Measurements from ENCODE around the gene ZSCAN2.

Gene ZSCAN2

DNA sequence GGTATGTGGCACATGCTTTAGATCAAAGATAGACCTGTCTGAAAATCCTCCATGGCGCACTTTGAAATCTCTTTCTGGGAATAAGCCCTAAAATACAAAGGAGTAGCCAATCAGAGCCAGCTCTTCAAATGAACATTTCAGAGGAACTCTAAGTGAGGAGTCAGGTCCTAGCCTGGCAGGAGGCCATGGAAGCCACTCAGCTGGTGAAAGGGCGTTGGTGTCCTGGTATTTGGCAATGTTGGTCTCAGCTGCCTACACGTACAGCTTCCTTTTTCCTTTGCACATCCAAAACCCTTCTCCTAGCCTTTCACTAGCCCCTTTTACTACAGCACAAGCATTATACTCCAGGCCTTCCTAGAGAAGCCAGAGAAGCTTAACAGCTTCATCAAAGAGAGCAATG, 47.7 kb downstream of the ZSCAN2 start:
- no peaks in the 10 kb centered on the region for H3K9me3 ChIP-seq (ENCODE audit: insufficient read depth, low read depth, low read length)
- no peak overlapping the region for H4K91ac ChIP-seq (ENCODE audit: low read depth, low read length)
- peaks cover 2 to 3% of the 10 kb centered on the region in 2 experiments for H3K4me1 ChIP-seq (ENCODE audit: control insufficient read depth in 1 of 2, insufficient read depth in 2 of 2, low read length in 2 of 2)
- H2BK5ac ChIP-seq (ENCODE audit: low read depth, low read length, poor library complexity), result no peak overlapping the region
- no peak overlapping the region for H2AFZ ChIP-seq (ENCODE audit: insufficient read depth, low read length, poor library complexity)
- H3K27ac ChIP-seq (ENCODE audit: low read depth, low read length), result no peak overlapping the region
- DNase-seq, result no peak
- peaks cover under 1% of the 10 kb centered on the region for H3K79me2 ChIP-seq (ENCODE audit: control insufficient read depth, insufficient read depth, low read length, poor library complexity)
- no peak overlapping the region for H3K4me3 ChIP-seq (ENCODE audit: low read depth, low read length)
- H4K12ac ChIP-seq (ENCODE audit: low read depth, low read length), result no peak overlapping the region
- H3K23ac ChIP-seq (ENCODE audit: low read length), result no peak overlapping the region
- no peak overlapping the region for H3K9ac ChIP-seq (ENCODE audit: low read length)
- H3K27me3 ChIP-seq (ENCODE audit: insufficient read depth, low read length), result no peaks in the 10 kb centered on the region
- H3K79me1 ChIP-seq (ENCODE audit: low read length), result no peaks in the 10 kb centered on the region
- H2BK12ac ChIP-seq (ENCODE audit: low read length), result no peak overlapping the region
- H3K4ac ChIP-seq (ENCODE audit: low read depth, low read length), result no peak overlapping the region
- WGBS (ENCODE audit: extremely low coverage, insufficient coverage, insufficient read length), result no CpG with 5 or more reads among the region's 3 CpGs
- H3K4me2 ChIP-seq (ENCODE audit: low read length), result no peak overlapping the region
- no peak overlapping the region for H4K8ac ChIP-seq (ENCODE audit: low read depth, low read length)
- H3K36me3 ChIP-seq (ENCODE audit: control insufficient read depth in 1 of 2, insufficient read depth in 2 of 2, low read length in 2 of 2), result peaks cover 46 to 58% of the 10 kb centered on the region in 2 experiments
- no peak overlapping the region for H2BK120ac ChIP-seq (ENCODE audit: insufficient read depth, low read length, poor library complexity)
- H3K18ac ChIP-seq (ENCODE audit: low read length), result no peak overlapping the region
- H3K14ac ChIP-seq (ENCODE audit: low read length), result no peak overlapping the region
- H2AK5ac ChIP-seq (ENCODE audit: low read length), result no peak overlapping the region

GRCh38 chr15:84649706-84650105, 48.9 kb downstream of the ZSCAN2 start:
- H4K8ac ChIP-seq (ENCODE audit: low read depth, low read length), result no peak overlapping the region
- no peak overlapping the region for H3K4ac ChIP-seq (ENCODE audit: low read depth, low read length)
- H3K4me2 ChIP-seq (ENCODE audit: low read length), result no peak overlapping the region
- H2BK5ac ChIP-seq (ENCODE audit: low read depth, low read length, poor library complexity), result no peak overlapping the region
- no peak overlapping the region for H3K23ac ChIP-seq (ENCODE audit: low read length)
- no peak overlapping the region for H2AFZ ChIP-seq (ENCODE audit: insufficient read depth, low read length, poor library complexity)
- no peak for DNase-seq
- no peak overlapping the region for H3K14ac ChIP-seq (ENCODE audit: low read length)
- WGBS (ENCODE audit: extremely low coverage, insufficient coverage, insufficient read length), result no CpG with 5 or more reads among the region's 2 CpGs
- no peaks in the 10 kb centered on the region for H3K27me3 ChIP-seq (ENCODE audit: insufficient read depth, low read length)
- no peak overlapping the region for H3K18ac ChIP-seq (ENCODE audit: low read length)
- H3K79me1 ChIP-seq (ENCODE audit: low read length), result peaks cover 4% of the 10 kb centered on the region
- H2BK120ac ChIP-seq (ENCODE audit: insufficient read depth, low read length, poor library complexity), result no peak overlapping the region
- H3K4me1 ChIP-seq (ENCODE audit: control insufficient read depth in 1 of 2, insufficient read depth in 2 of 2, low read length in 2 of 2), result peaks cover 5% of the 10 kb centered on the region in 2 experiments
- H2BK12ac ChIP-seq (ENCODE audit: low read length), result no peak overlapping the region
- H3K9me3 ChIP-seq (ENCODE audit: insufficient read depth, low read depth, low read length), result no peaks in the 10 kb centered on the region
- H3K27ac ChIP-seq (ENCODE audit: low read depth, low read length), result no peak overlapping the region
- H2AK5ac ChIP-seq (ENCODE audit: low read length), result no peak overlapping the region
- H3K36me3 ChIP-seq (ENCODE audit: control insufficient read depth in 1 of 2, insufficient read depth in 2 of 2, low read length in 2 of 2), result peaks cover 39 to 51% of the 10 kb centered on the region in 2 experiments
- no peak overlapping the region for H4K91ac ChIP-seq (ENCODE audit: low read depth, low read length)
- peaks cover 6% of the 10 kb centered on the region for H3K79me2 ChIP-seq (ENCODE audit: control insufficient read depth, insufficient read depth, low read length, poor library complexity)
- no peak overlapping the region for H4K12ac ChIP-seq (ENCODE audit: low read depth, low read length)
- H3K9ac ChIP-seq (ENCODE audit: low read length), result no peak overlapping the region
- H3K4me3 ChIP-seq (ENCODE audit: low read depth, low read length), result no peak overlapping the region

GRCh38 chr15:84653584-84653909, 52.7 kb downstream of the ZSCAN2 start:
- Histone ChIP-seq H4K91ac (ENCODE audit: low read depth, low read length) (peak overlapping the region; percentile 9), H3K9me3 (ENCODE audit: insufficient read depth, low read depth, low read length) (no peaks in the 10 kb centered on the region), H3K79me2 (ENCODE audit: control insufficient read depth, insufficient read depth, low read length, poor library complexity) (peaks cover 8% of the 10 kb centered on the region), H3K23ac (ENCODE audit: low read length) (no peak overlapping the region), H3K27ac (ENCODE audit: low read depth, low read length) (peak overlapping the region; percentile 49), H4K8ac (ENCODE audit: low read depth, low read length) (peak overlapping the region; percentile 47), H2BK12ac (ENCODE audit: low read length) (no peak overlapping the region), H3K4me3 (ENCODE audit: low read depth, low read length) (peak overlapping the region; percentile 99), H3K18ac (ENCODE audit: low read length) (peak overlapping the region; percentile 27), H2AFZ (ENCODE audit: insufficient read depth, low read length, poor library complexity) (peak overlapping the region; percentile 20), H2AK5ac (ENCODE audit: low read length) (peak overlapping the region; percentile 11), H2BK5ac (ENCODE audit: low read depth, low read length, poor library complexity) (peak overlapping the region; percentile 10), H3K9ac (ENCODE audit: low read length) (peak overlapping the region; percentile 97), H3K14ac (ENCODE audit: low read length) (peak overlapping the region; percentile 56), H2BK120ac (ENCODE audit: insufficient read depth, low read length, poor library complexity) (no peak overlapping the region), H3K4me2 (ENCODE audit: low read length) (peak overlapping the region; percentile 74), H4K12ac (ENCODE audit: low read depth, low read length) (peak overlapping the region; percentile 3), H3K4ac (ENCODE audit: low read depth, low read length) (peak overlapping the region; percentile 17), H3K4me1 (ENCODE audit: control insufficient read depth in 1 of 2, insufficient read depth in 2 of 2, low read length in 2 of 2) (peaks cover 5 to 7% of the 10 kb centered on the region in 2 experiments), H3K27me3 (ENCODE audit: insufficient read depth, low read length) (no peaks in the 10 kb centered on the region), H3K79me1 (ENCODE audit: low read length) (peaks cover 8% of the 10 kb centered on the region), H3K36me3 (ENCODE audit: control insufficient read depth in 1 of 2, insufficient read depth in 2 of 2, low read length in 2 of 2) (peaks cover 15 to 22% of the 10 kb centered on the region in 2 experiments)
- WGBS (ENCODE audit: extremely low coverage, insufficient coverage, insufficient read length), result no CpG with 5 or more reads among the region's 7 CpGs
- no peak for DNase-seq

DNA sequence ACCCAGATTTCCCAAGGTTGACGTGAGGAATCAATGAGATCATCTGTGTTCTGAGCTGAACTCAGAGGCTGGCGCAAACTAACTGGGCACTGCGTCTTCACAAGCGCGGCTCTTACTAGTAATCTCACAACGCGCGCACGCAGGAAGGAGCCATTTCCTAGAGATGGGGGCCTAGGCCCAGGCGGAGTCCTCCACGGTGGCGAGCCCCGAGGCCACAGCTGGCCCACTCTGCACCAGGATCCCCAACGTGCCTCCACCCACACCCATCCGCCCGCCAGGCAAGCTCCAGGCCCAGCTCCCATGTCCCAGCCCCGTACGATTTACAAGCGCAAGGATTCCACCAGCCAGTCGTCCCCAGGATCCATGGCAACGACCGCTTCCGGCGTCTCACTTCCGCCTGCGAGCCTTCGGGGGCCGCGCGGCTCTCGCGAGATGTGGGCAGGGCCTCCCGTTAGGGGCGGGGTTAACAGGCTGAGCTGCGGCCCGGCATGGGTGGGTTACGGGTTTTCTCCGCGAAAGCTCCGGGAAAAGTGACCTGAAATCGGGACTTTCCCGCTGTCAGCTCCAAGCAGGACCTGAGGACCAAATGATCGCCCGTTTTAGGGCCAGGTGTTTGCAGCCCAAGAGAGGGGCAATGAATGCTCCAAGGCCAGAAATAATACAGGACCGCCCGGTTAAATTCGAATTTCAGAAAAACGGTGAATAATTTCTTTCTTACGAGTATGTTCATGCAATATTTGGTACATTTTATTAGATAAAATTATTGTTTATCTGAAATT, 53.3 kb downstream of the ZSCAN2 start, which contains the start of gene WDR73:
TSS of gene WDR73 (minus strand) at position 374 of the 779 bp plus-strand sequence. CDS start at position 365, 9 bp downstream.
- no CpG with 5 or more reads among the region's 49 CpGs for WGBS (ENCODE audit: extremely low coverage, insufficient coverage, insufficient read length)

More for the DNA sequence above, 53.3 kb downstream of the ZSCAN2 start, which contains the start of gene WDR73:
- DNase-seq, result peak; percentile 96 to 99
- Histone ChIP-seq H3K14ac (ENCODE audit: low read length) (peak within 1 kb of the TSS; percentile 56), H3K4me2 (ENCODE audit: low read length) (peak within 1 kb of the TSS; percentile 74), H3K4ac (ENCODE audit: low read depth, low read length) (peak within 1 kb of the TSS; percentile 17), H3K9ac (ENCODE audit: low read length) (peak within 1 kb of the TSS; percentile 97), H2BK5ac (ENCODE audit: low read depth, low read length, poor library complexity) (peak within 1 kb of the TSS; percentile 10), H3K4me1 (ENCODE audit: control insufficient read depth in 1 of 2, insufficient read depth in 2 of 2, low read length in 2 of 2) (peaks cover 7% of the 10 kb centered on the region in 2 experiments), H4K91ac (ENCODE audit: low read depth, low read length) (peak within 1 kb of the TSS; percentile 9), H3K18ac (ENCODE audit: low read length) (peak within 1 kb of the TSS; percentile 27), H4K12ac (ENCODE audit: low read depth, low read length) (peak within 1 kb of the TSS; percentile 45), H3K27ac (ENCODE audit: low read depth, low read length) (peak within 1 kb of the TSS; percentile 49), H3K79me1 (ENCODE audit: low read length) (peaks cover 8% of the 10 kb centered on the region), H3K4me3 (ENCODE audit: low read depth, low read length) (peak within 1 kb of the TSS; percentile 99), H2AFZ (ENCODE audit: insufficient read depth, low read length, poor library complexity) (peak within 1 kb of the TSS; percentile 51), H4K8ac (ENCODE audit: low read depth, low read length) (peak within 1 kb of the TSS; percentile 47), H2BK12ac (ENCODE audit: low read length) (no peak within 1 kb of the TSS), H3K79me2 (ENCODE audit: control insufficient read depth, insufficient read depth, low read length, poor library complexity) (peaks cover 8% of the 10 kb centered on the region), H2BK120ac (ENCODE audit: insufficient read depth, low read length, poor library complexity) (no peak within 1 kb of the TSS), H2AK5ac (ENCODE audit: low read length) (peak within 1 kb of the TSS; percentile 11), H3K9me3 (ENCODE audit: insufficient read depth, low read depth, low read length) (no peaks in the 10 kb centered on the region), H3K27me3 (ENCODE audit: insufficient read depth, low read length) (no peaks in the 10 kb centered on the region), H3K23ac (ENCODE audit: low read length) (no peak within 1 kb of the TSS), H3K36me3 (ENCODE audit: control insufficient read depth in 1 of 2, insufficient read depth in 2 of 2, low read length in 2 of 2) (peaks cover 14 to 18% of the 10 kb centered on the region in 2 experiments)

All from trophoblast cell (in vitro differentiated cells and primary cell).